GM12865 (cell line): ENCODE measurements around the gene NUP93.
"Not testable (repeated sequence)": the region's sequence is repeated elsewhere in the genome, so short reads cannot be mapped to it uniquely, and the experiment has no call there.

Experiments used
- DNase-seq: peaks from one replicate; pipeline ENCODE4 v3.0.0; 2010; ENCODE audit warnings: low read depth
- H3K4me3 ChIP-seq: 2 replicates; pipeline ENCODE4 v1.5.1; 2011; ENCODE audit warnings: mild to moderate bottlenecking, low read depth, low read length, control low read depth
- CTCF ChIP-seq: IDR thresholded peaks from 2 replicates; pipeline ENCODE4 v1.5.1; 2011; ENCODE audit warnings: low read length, control low read depth, low read depth, inconsistent platforms; ENCODE audit not compliant: insufficient read depth; ENCODE audit errors: missing control alignments

The NUP93 gene

GRCh38 chr16:56865394-56866062, 135.6 kb downstream of the NUP93 start:
- H3K4me3 ChIP-seq: no peak overlapping the region
- TF ChIP-seq CTCF: no peak
- DNase-seq: no peak

GRCh38 chr16:56866955-56867830, 137.3 kb downstream of the NUP93 start:
- no peak overlapping the region for H3K4me3 ChIP-seq
- DNase-seq: peak; percentile 78
- peak; percentile 72 for TF ChIP-seq CTCF

- DNase-seq: no peak
- no peak overlapping the region for H3K4me3 ChIP-seq
- no peak for TF ChIP-seq CTCF
Measured at GRCh38 chr16:56868175-56868574, 138.2 kb downstream of the NUP93 start.

GRCh38 chr16:56868766-56869165, 138.8 kb downstream of the NUP93 start:
- DNase-seq, H3K4me3 ChIP-seq: not testable (repeated sequence)

GRCh38 chr16:56869513-56870275, 139.8 kb downstream of the NUP93 start:
- no peak overlapping the region for H3K4me3 ChIP-seq
- DNase-seq: peak; percentile 78
- peak; percentile 50 for TF ChIP-seq CTCF

- H3K4me3 ChIP-seq: no peak overlapping the region
- no peak for DNase-seq
- TF ChIP-seq CTCF: no peak
Measured at GRCh38 chr16:56870276-56870888, 140.5 kb downstream of the NUP93 start.
